Lung (tissue), 12 donors: ENCODE measurements around the gene ABLIM2. TPM values are rescaled to one million over a fixed set of nuclear protein-coding genes. Genes with fewer than 3 reads are reported as not detected.

Experiments
- ATAC-seq: fragments of 200-7000 bp; cut with Tn5 transposase; one replicate; pipeline ENCODE4 v1.9.1; 2020; ENCODE audit warnings: moderate number of reproducible peaks; ENCODE audit not compliant: insufficient read depth, low FRiP score
- DNase-seq, 3 donors: peaks; one replicate each; pipeline ENCODE4 v3.0.0-alpha.2; 2013 to 2017
- H3K27ac ChIP-seq, 2 donors: one replicate each; pipeline ENCODE4 v1.5.1; 2013; ENCODE audit warnings: mild to moderate bottlenecking in 2 of 2, moderate library complexity in 2 of 2, control low read depth in 1 of 2, inconsistent platforms in 1 of 2, low read depth in 1 of 2, low read length in 1 of 2
- H3K27me3 ChIP-seq, 3 donors: one replicate each; pipeline ENCODE4 v1.5.1; 2013; ENCODE audit warnings: low read length in 2 of 3; ENCODE audit not compliant: control insufficient read depth in 3 of 3, insufficient read depth in 3 of 3
- H3K36me3 ChIP-seq, 4 donors: one replicate each; pipeline ENCODE4 v1.5.1; 2013; ENCODE audit warnings: low read length in 4 of 4, mild to moderate bottlenecking in 1 of 4, moderate library complexity in 1 of 4; ENCODE audit not compliant: control insufficient read depth in 4 of 4, insufficient read depth in 4 of 4
- H3K4me1 ChIP-seq, 5 donors: one replicate each; pipeline ENCODE4 v1.5.1; 2013; ENCODE audit warnings: low read length in 5 of 5, mild to moderate bottlenecking in 2 of 5, moderate library complexity in 1 of 5; ENCODE audit not compliant: control insufficient read depth in 5 of 5, insufficient read depth in 5 of 5
- H3K4me3 ChIP-seq: one replicate; pipeline ENCODE4 v1.5.1; 2013; ENCODE audit warnings: mild to moderate bottlenecking, control low read depth, moderate library complexity
- H3K9ac ChIP-seq, 2 donors: one replicate each; pipeline ENCODE4 v1.5.1; 2013; ENCODE audit warnings: low read length in 2 of 2, control low read depth in 1 of 2; ENCODE audit not compliant: insufficient read depth in 1 of 2
- H3K9me3 ChIP-seq, 4 donors: one replicate each; pipeline ENCODE4 v1.5.1; 2013; ENCODE audit warnings: low read length in 3 of 4, mild to moderate bottlenecking in 1 of 4, moderate library complexity in 1 of 4; ENCODE audit not compliant: control insufficient read depth in 4 of 4, insufficient read depth in 3 of 4
- CTCF ChIP-seq: IDR thresholded peaks from 2 replicates; pipeline ENCODE4 v1.5.1; 2012; ENCODE audit warnings: mild to moderate bottlenecking; ENCODE audit errors: control extremely low read depth, extremely low read depth
- WGBS, 2 donors: extraction: QIAGEN DNeasy Blood & Tissue Kit; methylation state at CpG; one replicate each; pipeline ENCODE4 v1.1.7; 2013; 5-methylcytosine and 5-hydroxymethylcytosine counted together
- polyA plus RNA-seq, 2 donors: library from polyadenylated mRNA; stranded (reverse); fragments of 200-250 nt; gene quantifications; one replicate each; pipeline ENCODE4 v1.2.1, GENCODE V29; 2013
- total RNA-seq, 2 donors: library from RNA; depleted of rRNA in 1 of 2; stranded (reverse); fragments of >200 nt in 1 of 2; gene quantifications; one replicate each; pipeline ENCODE4 v1.2.1, GENCODE V29; 2014 to 2021
- donor health status: control.
- donor health status: control.
- donor health status: Bipolar disorder and iron deficiency.
- donor health status: healthy.
- donor health status: DM: yes; HTN: yes; CAD: no.

ABLIM2 gene
- total and polyA plus RNA-seq, 4 donors = 1.7 to 10.9 (median 5.2) TPM

- DNase-seq (no peak), ATAC-seq (no peak)
- TF ChIP-seq CTCF = no peak
- Histone ChIP-seq H3K27ac (no peak overlapping the region), H3K9ac (no peak overlapping the region), H3K4me1 (peaks cover 0 to 15% (median 9%) of the 10 kb centered on the region in 5 donors), H3K4me3 (no peak overlapping the region), H3K36me3 (no peaks in the 10 kb centered on the region), H3K9me3 (no peaks in the 10 kb centered on the region), H3K27me3 (no peaks in the 10 kb centered on the region)
- 95 to 96% methylated on average over 7 of the region's 7 CpGs for WGBS, 2 donors
These were observed 182.6 kb downstream of the ABLIM2 start for GRCh38 chr4:7976025-7976424.

- no peaks in the 10 kb centered on the region for H3K36me3 ChIP-seq
- ATAC-seq (no peak), DNase-seq (no peak)
- no peaks in the 10 kb centered on the region for H3K9me3 ChIP-seq
- no peak overlapping the region for H3K4me3 ChIP-seq
- 100% methylated on average over 1 of the region's 1 CpG for WGBS, 2 donors
- no peaks in the 10 kb centered on the region for H3K27me3 ChIP-seq
- TF ChIP-seq CTCF = no peak
- H3K4me1 ChIP-seq = peaks cover under 1 to 31% (median 18%) of the 10 kb centered on the region in 5 donors
- H3K27ac ChIP-seq = no peak overlapping the region
- no peak overlapping the region for H3K9ac ChIP-seq
These were observed 184.2 kb downstream of the ABLIM2 start for GRCh38 chr4:7974425-7974824.

- DNase-seq (no peak), ATAC-seq (no peak)
- Histone ChIP-seq H3K9me3 (no peaks in the 10 kb centered on the region), H3K4me1 (peaks cover 4 to 32% (median 17%) of the 10 kb centered on the region in 5 donors), H3K9ac (no peak overlapping the region), H3K27me3 (no peaks in the 10 kb centered on the region), H3K27ac (no peak overlapping the region), H3K4me3 (no peak overlapping the region), H3K36me3 (no peaks in the 10 kb centered on the region)
- no peak for TF ChIP-seq CTCF
- 87 to 89% methylated on average over 10 of the region's 10 CpGs for WGBS, 2 donors
These were observed 185.1 kb downstream of the ABLIM2 start for GRCh38 chr4:7973545-7973981.

- Histone ChIP-seq H3K4me1 (peaks cover 4 to 26% (median 16%) of the 10 kb centered on the region in 5 donors), H3K27me3 (no peaks in the 10 kb centered on the region), H3K9ac (no peak overlapping the region), H3K36me3 (no peaks in the 10 kb centered on the region), H3K27ac (no peak overlapping the region), H3K4me3 (no peak overlapping the region), H3K9me3 (no peaks in the 10 kb centered on the region)
- no peak for TF ChIP-seq CTCF
- WGBS, 2 donors = 89 to 90% methylated on average over 13 of the region's 13 CpGs
- ATAC-seq = no peak
- DNase-seq = no peak
These were observed 186.6 kb downstream of the ABLIM2 start for GRCh38 chr4:7971881-7972500.
